Embryonic facial prominence (tissue), 1 donor: ENCODE measurements around the gene RC3H2.
"Not testable (repeated sequence)": the region's sequence is repeated elsewhere in the genome, so short reads cannot be mapped to it uniquely, and the experiment has no call there.

ENCODE experiments used
- DNase-seq: peaks from one replicate; pipeline ENCODE4 v3.0.0-alpha.2; 2016; ENCODE audit errors: extremely low spot score

RC3H2 gene

GRCh38 chr9:122841501-122841900 is 63.7 kb downstream of the RC3H2 start:
- DNase-seq, result no peak

DNA sequence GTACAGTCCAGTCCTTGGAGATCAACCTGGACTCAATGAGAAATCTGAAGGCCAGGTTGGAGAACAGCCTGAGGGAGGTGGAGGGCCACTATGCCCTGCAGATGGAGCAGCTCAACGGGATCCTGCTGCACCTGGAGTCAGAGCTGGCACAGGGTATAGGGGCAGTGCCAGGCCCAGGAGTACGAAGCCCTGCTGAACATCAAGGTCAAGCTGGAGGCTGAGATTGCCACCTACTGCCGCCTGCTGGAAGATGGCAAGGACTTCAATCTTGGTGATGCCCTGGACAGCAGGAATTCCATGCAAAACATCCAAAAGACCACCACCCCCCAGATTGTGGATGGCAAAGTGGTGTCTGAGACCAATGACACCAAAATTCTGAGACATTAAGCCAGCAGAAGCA is 66.7 kb downstream of the RC3H2 start:
- not testable (repeated sequence) for DNase-seq

GRCh38 chr9:122837266-122837850 is 67.8 kb downstream of the RC3H2 start:
- no peak for DNase-seq

- no peak for DNase-seq
These were observed 69.8 kb downstream of the RC3H2 start for GRCh38 chr9:122835313-122835731.

- no peak for DNase-seq
These were observed 73.0 kb downstream of the RC3H2 start for GRCh38 chr9:122832194-122832593.

- not testable (repeated sequence) for DNase-seq
These were observed 76.2 kb downstream of the RC3H2 start for GRCh38 chr9:122828965-122829284.

DNA sequence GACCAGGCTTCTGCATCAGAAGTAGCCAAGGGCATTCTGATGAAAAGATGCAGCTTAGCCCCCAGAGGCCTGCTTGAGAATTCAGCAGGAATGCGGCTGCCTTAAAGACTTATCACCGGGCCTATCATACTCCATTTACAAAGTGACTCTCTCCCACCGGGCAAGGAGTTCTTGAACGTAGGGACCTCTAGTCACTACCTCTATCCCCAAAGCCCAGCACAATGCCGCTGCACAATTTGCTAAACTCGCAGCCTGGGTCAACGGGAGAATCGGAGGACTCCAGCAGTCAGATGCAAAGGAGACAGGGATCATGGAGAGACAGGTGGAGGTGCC is 77.4 kb downstream of the RC3H2 start:
- DNase-seq, result no peak

DNA sequence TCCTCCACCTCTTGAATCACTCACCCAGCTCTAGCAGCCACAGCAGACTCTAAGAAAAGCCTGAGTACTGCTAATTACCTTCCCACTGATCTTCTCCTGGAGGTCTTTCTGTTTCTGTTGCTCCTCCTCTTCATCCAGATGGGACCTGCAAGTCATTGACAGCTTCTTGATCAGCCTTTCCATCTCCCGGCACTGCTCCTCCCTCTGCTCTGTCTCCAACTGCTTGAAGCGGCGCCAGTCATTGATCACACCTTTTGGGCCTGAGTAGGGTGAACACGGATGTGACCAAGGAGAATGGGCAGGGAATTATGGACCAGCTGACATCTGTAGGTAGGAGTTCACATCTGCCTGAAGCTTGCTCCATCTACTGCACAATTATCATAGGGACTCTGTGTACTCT is 82.2 kb downstream of the RC3H2 start:
- no peak for DNase-seq

GRCh38 chr9:122822056-122822455 is 83.1 kb downstream of the RC3H2 start:
- DNase-seq, result no peak

DNA sequence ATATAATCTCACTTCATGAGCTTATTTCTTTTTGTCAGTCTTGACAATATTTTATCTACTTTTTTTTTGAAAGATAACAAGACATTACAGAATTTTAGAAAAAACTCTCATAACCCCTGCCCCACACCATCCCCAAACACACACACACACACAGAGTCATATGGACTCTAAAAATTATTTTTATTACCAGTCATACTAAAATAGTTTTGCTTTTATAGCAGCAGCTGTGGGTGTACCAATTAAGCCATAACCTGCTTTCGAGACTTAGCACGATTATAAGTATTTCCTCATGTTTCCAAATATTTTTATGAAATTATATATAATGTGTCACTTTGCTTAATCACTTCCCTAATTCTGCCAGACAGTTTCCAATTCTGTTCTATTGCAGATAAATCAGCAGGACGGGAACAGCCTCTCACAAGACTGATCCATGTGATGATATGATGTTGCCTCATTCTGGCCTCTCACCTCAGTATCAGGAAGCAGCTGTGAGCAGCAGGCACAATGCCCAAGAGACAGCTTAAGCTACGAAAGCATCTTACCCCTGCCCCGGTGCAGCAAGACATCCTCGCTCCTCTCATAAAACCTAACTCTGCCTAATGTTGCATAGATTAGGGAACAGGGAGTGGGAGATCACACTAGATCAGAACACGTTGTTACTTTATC is 83.7 kb downstream of the RC3H2 start:
- DNase-seq, result no peak

DNA sequence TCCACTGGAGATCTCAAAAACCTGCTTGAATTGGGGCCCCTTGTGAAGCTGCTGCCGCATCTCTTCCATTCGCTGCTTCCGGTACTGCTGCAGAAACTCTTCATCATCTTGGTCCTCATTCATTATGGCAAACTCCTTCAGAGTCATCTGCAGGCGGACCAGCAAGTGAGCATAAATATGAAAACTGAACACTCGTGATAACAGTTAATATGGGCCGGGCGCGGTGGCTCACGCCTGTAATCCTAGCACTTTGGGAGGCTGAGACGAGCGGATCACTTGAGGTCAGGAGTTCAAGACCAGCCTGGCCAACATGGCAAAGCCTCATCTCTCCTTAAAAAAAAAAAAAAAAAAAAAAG is 84.7 kb downstream of the RC3H2 start:
- DNase-seq, result no peak

GRCh38 chr9:122819791-122820489 is 85.2 kb downstream of the RC3H2 start:
- no peak for DNase-seq

- no peak for DNase-seq
These were observed 85.8 kb downstream of the RC3H2 start for GRCh38 chr9:122819326-122819725.

DNA sequence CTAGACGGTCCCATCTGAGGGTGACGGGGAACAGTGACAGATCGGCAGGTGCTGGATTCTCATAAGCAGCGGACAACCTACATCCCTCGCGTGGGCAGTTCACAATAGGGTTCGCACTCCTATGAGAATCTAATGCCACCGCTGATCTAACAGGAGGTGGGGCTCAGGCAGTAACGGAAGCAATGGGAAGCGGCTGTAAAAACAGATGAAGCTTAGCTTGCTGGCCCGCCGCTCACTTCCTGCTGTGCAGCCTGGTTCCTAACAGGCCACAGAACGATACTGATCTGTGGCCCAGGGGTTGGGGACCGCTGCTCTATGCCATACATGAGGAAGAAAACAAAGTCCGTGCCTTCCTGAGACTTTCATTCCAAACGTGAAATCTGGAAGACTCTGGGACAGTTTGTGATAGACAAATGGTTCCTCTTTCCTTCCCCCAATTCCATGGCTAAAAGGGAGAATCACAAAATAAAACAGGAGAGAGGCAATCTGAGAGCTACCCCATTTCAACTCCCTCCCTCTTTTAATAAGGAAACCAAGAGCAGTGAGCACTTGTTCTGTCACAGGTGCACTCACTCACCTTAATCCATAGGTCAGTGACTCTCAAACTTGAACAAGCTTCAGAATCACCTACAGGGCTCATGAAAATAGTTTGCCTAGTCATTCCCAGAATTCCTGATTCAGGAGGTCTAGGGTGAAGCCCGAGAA is 88.8 kb downstream of the RC3H2 start:
- DNase-seq, result no peak

DNA sequence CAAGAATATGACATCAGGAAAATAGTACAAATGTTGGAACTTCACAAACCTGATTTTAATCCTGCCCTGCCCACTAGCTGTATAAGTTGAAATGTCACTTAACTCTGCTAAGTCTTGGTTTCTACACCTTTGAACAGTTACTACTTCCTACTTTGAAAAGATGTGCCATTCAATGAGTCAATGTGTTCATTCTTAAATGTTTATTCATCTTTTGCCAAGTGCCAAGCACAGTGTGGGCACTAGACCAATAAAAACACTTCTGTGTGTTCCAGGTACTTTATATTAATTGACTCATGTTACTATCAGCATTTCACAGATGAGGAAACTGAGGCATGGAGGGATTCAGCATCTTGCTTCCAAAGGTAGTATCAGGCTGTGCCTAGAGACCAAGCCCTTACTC is 89.6 kb downstream of the RC3H2 start:
- no peak for DNase-seq

DNA sequence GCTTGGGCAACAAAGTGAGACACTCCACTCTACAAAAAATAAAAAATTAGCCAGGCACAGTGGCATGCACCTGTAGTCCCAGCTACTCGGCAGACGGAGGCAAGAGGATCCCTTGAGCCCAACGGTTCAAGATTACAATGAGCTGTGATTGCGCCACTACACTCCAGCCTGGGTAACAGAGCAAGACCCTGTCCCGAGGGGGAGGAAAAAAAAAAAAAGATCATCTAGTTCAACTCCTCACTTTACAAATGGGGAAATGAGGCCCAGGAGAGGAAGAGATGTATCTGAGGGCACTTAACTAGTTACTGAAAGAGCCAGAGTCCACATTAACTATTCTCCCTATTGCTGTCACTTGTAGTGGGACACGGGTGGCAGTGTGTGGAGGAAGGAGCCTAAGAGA is 90.6 kb downstream of the RC3H2 start:
- no peak for DNase-seq

- DNase-seq, result no peak
These were observed 92.4 kb downstream of the RC3H2 start for GRCh38 chr9:122812736-122813135.

DNA sequence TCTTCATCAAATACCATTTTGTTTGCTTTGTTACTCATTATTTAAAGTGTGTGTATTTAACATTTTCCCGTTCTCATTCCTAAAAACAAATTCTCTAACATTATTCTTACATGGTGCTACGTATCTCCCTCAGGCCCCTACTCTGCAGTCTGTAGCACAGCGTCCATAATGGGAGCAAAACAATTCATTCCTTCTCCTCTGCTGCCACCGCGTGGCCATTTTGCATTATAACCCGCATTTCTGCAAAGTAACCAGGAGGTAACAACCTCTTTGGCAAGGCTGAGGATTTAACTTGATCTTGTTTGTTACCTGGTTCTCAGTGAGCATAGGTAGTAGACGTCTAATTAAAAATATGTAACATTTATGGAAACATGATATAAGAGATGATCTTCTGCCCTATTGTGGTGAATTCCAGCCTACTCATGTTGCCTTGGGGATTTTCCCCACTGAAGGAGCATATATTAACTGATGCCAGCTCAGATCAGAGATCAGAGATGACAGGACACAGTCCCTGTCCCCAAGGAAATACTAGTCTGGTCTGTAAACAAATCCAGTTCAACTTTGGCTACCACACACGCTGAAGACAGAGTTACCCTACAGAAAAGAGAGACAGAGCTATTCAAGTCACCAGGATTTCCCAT is 94.7 kb downstream of the RC3H2 start:
- DNase-seq, result peak; percentile 56

- DNase-seq, result not testable (repeated sequence)
These were observed 95.9 kb downstream of the RC3H2 start for GRCh38 chr9:122809261-122809660.

DNA sequence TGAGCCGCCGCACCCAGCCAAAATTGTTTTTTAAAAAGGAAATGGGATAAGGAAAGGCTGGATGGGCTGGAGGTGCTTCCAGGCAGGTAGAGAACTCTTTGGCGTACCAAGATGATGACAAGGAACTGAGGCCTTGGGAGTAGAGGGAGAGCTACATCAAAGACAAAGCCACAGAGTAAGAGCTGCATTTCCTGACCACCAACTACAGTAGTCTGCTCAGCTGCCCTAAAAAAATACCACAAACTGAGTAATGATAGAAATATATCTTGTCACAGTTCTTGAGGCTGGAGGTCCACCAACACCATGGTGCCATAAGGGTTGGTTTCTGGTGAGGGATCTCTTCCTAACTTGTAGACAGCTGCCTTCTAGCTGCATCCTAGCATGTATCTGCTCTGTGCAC is 97.0 kb downstream of the RC3H2 start:
- no peak for DNase-seq

DNA sequence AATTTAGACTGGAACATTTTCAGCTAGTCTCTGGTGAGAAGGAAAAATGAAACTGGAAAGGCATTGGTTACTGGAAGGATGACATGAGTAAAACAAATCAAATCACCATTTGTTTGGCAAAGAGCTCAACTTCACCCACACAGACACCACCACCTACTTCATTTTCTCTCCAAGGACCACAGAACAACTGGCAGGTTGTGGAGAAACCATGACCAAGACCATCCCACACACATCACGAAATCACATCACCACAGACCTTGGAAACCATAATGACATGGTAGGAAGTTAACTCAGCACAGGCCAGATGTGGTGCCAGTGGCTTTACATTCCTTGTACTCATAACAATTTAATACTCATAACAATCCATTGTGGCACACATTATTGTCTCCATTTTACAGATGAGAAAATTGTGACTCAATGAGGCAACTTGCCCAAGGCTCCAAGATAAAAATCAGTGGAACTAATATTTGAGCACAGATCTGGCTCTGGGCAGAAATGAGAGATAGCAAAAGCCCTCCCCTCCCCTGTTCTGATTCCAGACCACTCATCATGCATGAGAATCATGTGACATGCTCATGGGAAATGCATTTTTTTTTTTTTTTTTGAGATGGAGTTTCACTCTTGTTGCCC is 97.8 kb downstream of the RC3H2 start:
- no peak for DNase-seq

DNA sequence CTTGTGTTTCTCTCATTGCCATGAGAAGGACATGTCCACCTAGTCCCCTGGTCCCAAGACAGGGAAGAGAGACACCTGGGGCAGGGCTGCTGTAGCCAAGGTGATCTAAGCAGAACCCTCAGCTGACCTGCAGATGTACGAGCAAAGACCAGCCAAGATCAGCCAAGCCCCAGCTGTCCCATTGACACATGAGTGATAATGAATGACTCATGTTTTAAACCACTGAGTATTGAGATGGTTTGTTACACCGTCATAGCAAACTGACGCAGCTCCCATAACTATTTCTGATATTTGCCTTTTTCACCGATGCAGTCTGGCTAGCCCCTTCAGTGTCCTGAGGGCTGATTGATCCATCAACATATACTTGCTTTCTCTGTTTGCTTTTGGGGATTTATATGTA is 98.5 kb downstream of the RC3H2 start:
- no peak for DNase-seq
